Measurements from ENCODE around the gene SHROOM2. TPM values are rescaled to one million over a fixed set of nuclear protein-coding genes. Genes with fewer than 3 reads are reported as not detected.

The SHROOM2 gene
- total RNA-seq, 2 donors from 2014 or later = 14.4 to 15.4 TPM

GRCh38 chrX:9919632-9920172 lies 133.5 kb downstream of the SHROOM2 start:
- TF ChIP-seq CTCF (conservative IDR thresholded peaks at IDR 0.05) = no peak
- 91 to 93% methylated on average over 1 to 3 of the region's 3 CpGs for WGBS, 2 experiments (ENCODE audit: insufficient coverage in 1 of 2, insufficient read length in 1 of 2)
- no peaks in the 10 kb centered on the region for H3K27me3 Mint-ChIP-seq (ENCODE audit: insufficient read depth)

GRCh38 chrX:9921407-9921806 lies 135.2 kb downstream of the SHROOM2 start:
- H3K4me1 ChIP-seq (ENCODE audit: control insufficient read depth, insufficient read depth, low read length) = no peaks in the 10 kb centered on the region
- H3K36me3 Mint-ChIP-seq (ENCODE audit: low read depth) = peaks cover 6% of the 10 kb centered on the region
- no peaks in the 10 kb centered on the region for H3K27me3 ChIP-seq (ENCODE audit: control insufficient read depth, insufficient read depth, low read length, poor library complexity, severe bottlenecking)
- H3K36me3 ChIP-seq (ENCODE audit: control insufficient read depth, insufficient read depth, low read length) = no peaks in the 10 kb centered on the region
- H3K4me3 ChIP-seq (ENCODE audit: low read length) = no peak overlapping the region
- H3K9me3 ChIP-seq (ENCODE audit: control insufficient read depth, low read length) = no peaks in the 10 kb centered on the region
- H3K27me3 Mint-ChIP-seq (ENCODE audit: insufficient read depth) = no peaks in the 10 kb centered on the region
- no peak for DNase-seq
- no peak overlapping the region for H3K27ac Mint-ChIP-seq
- peaks cover 58% of the 10 kb centered on the region for H3K9me3 Mint-ChIP-seq
- H3K27ac ChIP-seq (ENCODE audit: low read depth, low read length) = no peak overlapping the region
- no peaks in the 10 kb centered on the region for H3K4me1 Mint-ChIP-seq
- no peak overlapping the region for H3K4me3 Mint-ChIP-seq
- TF ChIP-seq CTCF (conservative IDR thresholded peaks at IDR 0.05) = no peak
- 71 to 93% methylated on average over 1 to 5 of the region's 5 CpGs for WGBS, 2 experiments (ENCODE audit: insufficient coverage in 1 of 2, insufficient read length in 1 of 2)
- no peak overlapping the region for H3K9ac ChIP-seq (ENCODE audit: extremely low read depth, low read length, poor library complexity, severe bottlenecking)

More at GRCh38 chrX:9919632-9920172, 133.5 kb downstream of the SHROOM2 start:
- no peak overlapping the region for H3K4me3 ChIP-seq (ENCODE audit: low read length)
- H3K36me3 ChIP-seq (ENCODE audit: control insufficient read depth, insufficient read depth, low read length) = no peaks in the 10 kb centered on the region
- no peak overlapping the region for H3K27ac ChIP-seq (ENCODE audit: low read depth, low read length)
- Mint-ChIP-seq H3K36me3 (ENCODE audit: low read depth) (peaks cover 6% of the 10 kb centered on the region), H3K4me1 (no peaks in the 10 kb centered on the region), H3K9me3 (peaks cover 43% of the 10 kb centered on the region), H3K4me3 (no peak overlapping the region), H3K27ac (no peak overlapping the region)
- H3K9me3 ChIP-seq (ENCODE audit: control insufficient read depth, low read length) = no peaks in the 10 kb centered on the region
- no peaks in the 10 kb centered on the region for H3K4me1 ChIP-seq (ENCODE audit: control insufficient read depth, insufficient read depth, low read length)
- H3K27me3 ChIP-seq (ENCODE audit: control insufficient read depth, insufficient read depth, low read length, poor library complexity, severe bottlenecking) = no peaks in the 10 kb centered on the region
- no peak overlapping the region for H3K9ac ChIP-seq (ENCODE audit: extremely low read depth, low read length, poor library complexity, severe bottlenecking)
- no peak for DNase-seq

- Histone ChIP-seq H3K27me3 (ENCODE audit: control insufficient read depth, insufficient read depth, low read length, poor library complexity, severe bottlenecking) (no peaks in the 10 kb centered on the region), H3K9ac (ENCODE audit: extremely low read depth, low read length, poor library complexity, severe bottlenecking) (no peak overlapping the region), H3K36me3 (ENCODE audit: control insufficient read depth, insufficient read depth, low read length) (no peaks in the 10 kb centered on the region), H3K4me3 (ENCODE audit: low read length) (no peak overlapping the region), H3K9me3 (ENCODE audit: control insufficient read depth, low read length) (no peaks in the 10 kb centered on the region), H3K4me1 (ENCODE audit: control insufficient read depth, insufficient read depth, low read length) (no peaks in the 10 kb centered on the region), H3K27ac (ENCODE audit: low read depth, low read length) (no peak overlapping the region)
- DNase-seq = no peak
- no peak for TF ChIP-seq CTCF (conservative IDR thresholded peaks at IDR 0.05)
- no peaks in the 10 kb centered on the region for H3K27me3 Mint-ChIP-seq (ENCODE audit: insufficient read depth)
- peaks cover 6% of the 10 kb centered on the region for H3K36me3 Mint-ChIP-seq (ENCODE audit: low read depth)
- 90% methylated on average over 5 of the region's 5 CpGs; no CpG with 5 or more reads in 1 of the 2 experiments for WGBS, 2 experiments (ENCODE audit: insufficient coverage in 1 of 2, insufficient read length in 1 of 2)
- no peak overlapping the region for H3K27ac Mint-ChIP-seq
- H3K4me1 Mint-ChIP-seq = peaks cover 10% of the 10 kb centered on the region
- no peak overlapping the region for H3K4me3 Mint-ChIP-seq
- H3K9me3 Mint-ChIP-seq = peaks cover 65% of the 10 kb centered on the region
Measured at GRCh38 chrX:9923357-9923756, 137.1 kb downstream of the SHROOM2 start.
